GM18951 (cell line): ENCODE measurements around the gene AUTS2.
"Not testable (repeated sequence)": the region's sequence is repeated elsewhere in the genome, so short reads cannot be mapped to it uniquely, and the experiment has no call there.

ENCODE experiments used
- POLR2A ChIP-seq: IDR thresholded peaks from 4 replicates; pipeline ENCODE4 v1.6.1; 2011; ENCODE audit warnings: mild to moderate bottlenecking; ENCODE audit not compliant: insufficient read length, insufficient read depth; ENCODE audit errors: extremely low read depth
- in situ Hi-C: fragments of 300-500 bp; cut with MboI; formaldehyde crosslinking; loops from one replicate; pipeline ENCODE4 v1.12.0; 2022; ENCODE audit warnings: low sequenced_read_pairs, mixed read lengths, inconsistent platforms; ENCODE audit not compliant: unreplicated experiment

Gene AUTS2

DNA sequence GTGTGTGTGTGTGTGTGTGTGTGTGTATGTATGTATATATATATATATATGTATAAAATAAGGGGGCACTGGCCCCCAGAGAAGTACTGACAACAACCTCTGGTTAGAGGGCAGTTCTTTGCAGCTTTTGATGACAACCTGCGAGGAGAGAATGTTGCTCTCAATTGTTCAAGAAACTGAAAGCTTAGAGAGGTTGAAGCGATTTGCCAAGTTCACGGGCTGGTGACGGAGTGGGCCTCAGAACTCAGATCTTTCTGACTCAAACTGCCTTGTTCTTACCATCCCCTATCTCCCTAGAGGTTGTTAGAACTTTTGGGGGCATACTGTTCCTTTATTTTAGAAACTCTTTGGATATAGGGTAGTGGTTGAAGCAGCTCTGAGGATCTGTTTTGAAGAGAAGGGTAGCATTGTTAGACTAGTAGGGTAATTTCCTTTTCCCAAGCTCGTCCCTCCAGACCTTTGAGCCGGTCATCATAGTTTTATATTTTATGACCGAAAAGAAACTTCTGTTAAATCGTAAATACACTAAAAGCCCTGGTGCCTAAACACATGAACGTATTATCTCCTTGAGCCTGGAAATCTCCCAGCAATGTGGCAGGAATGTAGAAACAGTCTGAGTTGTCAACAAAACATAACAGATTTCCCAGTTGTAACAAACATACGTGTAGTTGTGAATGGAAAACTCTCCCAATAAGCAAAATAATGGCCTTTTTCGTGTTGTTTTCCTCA is 992.0 kb downstream of the AUTS2 start:
- TF ChIP-seq POLR2A, result no peak
- in situ Hi-C loops, result no loop called here

DNA sequence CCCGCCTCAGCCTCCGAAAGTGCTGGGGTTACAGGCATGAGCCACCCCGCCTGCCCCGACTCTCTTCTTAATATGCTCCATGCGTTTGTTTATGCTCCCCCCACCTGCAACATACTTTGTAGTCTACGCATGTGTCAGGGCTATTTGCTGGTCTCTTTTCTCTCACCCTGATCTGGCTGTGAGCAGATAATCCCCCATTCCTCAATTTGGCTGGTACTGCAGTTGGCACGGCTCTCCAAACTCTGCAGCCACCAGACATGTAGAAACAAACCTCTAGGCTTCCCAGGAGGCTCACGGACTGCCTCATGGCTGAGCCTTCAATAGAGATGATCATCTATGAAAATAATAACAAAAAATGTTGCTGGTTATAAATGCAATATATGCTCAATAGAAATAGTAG is 993.4 kb downstream of the AUTS2 start:
- in situ Hi-C loops, result no loop called here

DNA sequence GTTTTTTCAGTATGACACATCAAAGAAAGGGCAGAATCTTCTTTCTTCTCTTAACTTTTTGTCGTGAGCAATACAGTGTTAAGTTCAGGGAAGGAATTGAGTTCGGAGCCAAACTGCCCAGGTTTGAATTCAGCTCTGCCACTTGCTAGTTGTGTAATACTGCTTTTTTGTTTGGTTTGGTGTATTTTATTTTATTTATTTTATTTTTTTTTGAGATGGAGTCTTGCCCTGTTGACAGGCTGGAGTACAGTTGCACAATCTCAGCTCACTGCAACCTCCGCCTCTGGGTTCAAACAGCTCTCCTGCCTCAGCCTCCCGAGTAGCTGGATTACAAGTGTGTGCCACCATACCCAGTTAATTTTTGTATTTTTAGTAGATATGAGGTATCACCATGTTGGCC is 993.9 kb downstream of the AUTS2 start:
- no peak for TF ChIP-seq POLR2A
- in situ Hi-C loops, result no loop called here

More for the DNA sequence above, 993.4 kb downstream of the AUTS2 start:
- no peak for TF ChIP-seq POLR2A

DNA sequence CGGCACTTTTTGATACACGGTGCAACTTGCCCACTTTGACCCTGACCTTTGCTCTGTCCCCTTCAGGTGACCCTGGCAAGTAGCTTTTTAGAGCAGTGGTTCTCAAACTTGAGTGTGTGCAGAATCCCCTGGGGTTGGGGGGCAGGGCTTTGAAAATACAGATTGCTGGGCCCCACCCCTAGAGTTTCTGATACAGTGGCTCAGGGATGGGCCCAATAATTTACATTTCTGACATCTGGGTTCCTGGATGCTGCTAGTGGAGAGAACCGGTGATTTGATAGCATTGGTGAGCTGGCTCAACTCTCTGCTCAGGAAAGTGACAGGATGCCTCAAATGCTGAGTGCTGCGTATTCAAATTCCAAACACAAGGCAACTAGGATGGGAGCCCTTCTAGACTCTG is 995.9 kb downstream of the AUTS2 start:
- in situ Hi-C loops, result no loop called here
- no peak for TF ChIP-seq POLR2A

DNA sequence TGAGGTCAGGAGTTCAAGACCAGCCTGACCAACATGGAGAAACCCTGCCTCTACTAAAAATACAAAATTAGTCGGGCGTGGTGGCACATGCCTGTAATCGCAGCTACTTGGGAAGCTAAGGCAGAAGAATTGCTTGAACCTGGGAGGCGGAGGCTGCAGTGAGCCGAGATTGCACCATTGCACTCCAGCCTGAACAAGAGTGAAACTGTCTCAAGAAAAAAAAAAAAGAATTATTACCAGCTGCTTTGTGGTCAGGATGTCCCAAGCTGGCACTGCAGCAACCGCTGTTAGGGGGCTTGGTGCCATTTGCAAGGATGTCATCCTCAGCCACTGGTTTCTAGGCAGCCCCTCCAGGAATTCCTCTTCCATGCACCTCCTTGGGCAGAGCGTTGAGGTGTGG is 996.6 kb downstream of the AUTS2 start:
- in situ Hi-C loops, result not testable (repeated sequence)

DNA sequence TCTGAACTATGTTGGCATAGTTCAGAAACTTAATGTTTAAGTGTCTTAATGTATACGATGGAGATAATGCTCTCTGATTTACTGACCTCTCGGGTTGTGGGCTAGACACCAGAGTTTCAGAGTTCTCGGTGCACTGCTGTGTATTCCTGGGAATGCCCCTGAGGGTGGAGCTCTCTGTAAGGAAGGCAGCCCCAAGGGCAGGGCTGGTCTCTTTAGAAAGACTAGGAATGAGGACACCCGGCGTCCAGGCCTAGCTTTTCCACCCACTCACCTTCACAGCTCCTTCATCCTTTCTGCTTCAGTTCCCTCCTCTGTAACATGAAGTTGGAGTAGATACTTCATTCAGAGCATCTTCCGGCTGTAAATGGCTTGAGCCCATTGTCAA is 997.1 kb downstream of the AUTS2 start:
- in situ Hi-C loops, result no loop called here
- TF ChIP-seq POLR2A, result no peak

DNA sequence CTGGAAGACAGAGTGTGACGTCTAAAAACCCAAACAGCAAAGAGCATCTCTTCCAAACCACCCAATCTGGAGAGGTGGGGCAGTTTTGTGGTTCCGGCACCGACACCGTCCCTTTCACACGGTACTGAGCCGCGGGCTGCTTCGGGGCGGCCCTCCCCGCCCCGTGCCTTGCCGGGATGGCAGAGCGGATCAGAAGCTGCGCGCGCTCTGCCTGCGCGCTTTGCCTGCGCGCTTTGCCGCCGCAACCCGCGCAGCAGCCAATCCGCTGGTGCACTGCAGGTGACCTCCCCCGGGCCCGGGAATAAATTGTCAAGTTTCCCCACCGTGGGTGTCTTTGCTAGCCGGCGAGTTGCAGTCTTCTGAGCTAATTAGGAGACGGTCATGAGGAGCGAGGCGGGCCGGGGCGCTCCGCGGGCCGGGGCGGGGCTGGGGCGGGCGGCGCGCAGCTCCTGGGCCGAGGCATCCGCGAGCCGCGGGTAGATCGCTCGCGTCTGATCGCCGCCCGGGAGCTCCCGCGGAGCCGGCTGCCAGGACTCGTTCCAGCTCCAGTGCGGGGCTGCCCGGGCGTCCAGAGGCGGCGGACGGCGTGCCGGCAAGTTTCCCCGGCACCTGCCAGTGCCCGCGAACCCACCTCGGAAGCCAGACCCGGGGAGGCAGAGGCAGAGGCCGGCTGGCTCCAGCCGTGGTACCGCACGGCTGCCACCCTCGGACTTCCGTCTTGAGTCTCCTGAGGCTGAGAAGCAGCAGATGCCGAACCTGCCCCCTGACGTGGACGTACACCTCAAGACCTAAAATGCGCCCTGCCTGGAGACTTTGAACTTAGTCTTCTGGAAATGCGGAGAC is 997.7 kb downstream of the AUTS2 start:
- in situ Hi-C loops, result no loop called here
- TF ChIP-seq POLR2A, result no peak

DNA sequence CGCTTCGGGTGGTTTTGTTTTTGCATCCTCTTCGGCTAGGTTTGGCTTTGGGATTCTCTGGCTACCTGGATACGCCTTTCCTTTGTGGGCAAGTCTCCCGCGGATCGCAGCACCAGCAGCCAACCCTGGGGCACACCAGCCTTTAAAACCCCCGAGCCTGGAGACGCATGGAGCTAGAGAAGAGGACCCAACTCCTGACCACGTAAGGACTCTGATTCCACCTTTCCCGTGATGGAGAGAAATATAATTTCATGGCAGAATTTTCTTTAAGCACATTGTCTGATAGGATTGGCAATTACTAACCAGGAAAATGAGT is 998.3 kb downstream of the AUTS2 start:
- no peak for TF ChIP-seq POLR2A
- in situ Hi-C loops, result no loop called here

DNA sequence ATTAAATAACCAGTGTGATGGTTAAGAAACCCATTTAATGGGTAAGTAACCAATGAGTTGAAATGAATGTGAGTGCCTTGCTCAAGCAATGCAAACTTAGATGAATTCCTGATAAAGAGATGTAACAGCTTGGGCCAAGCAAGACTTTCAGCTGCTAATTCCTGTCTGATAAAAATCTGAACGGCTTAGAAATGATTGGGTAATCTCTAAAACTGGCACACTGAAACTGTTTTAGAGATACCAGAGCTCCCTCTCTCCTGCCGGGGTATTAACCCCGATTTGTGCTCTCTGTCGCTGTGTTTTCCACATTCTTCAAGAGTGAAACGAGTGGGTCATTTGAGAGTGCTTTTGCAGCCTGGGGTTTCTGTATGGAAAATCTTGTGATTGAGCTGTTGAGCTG is 998.8 kb downstream of the AUTS2 start:
- in situ Hi-C loops, result no loop called here
- no peak for TF ChIP-seq POLR2A

DNA sequence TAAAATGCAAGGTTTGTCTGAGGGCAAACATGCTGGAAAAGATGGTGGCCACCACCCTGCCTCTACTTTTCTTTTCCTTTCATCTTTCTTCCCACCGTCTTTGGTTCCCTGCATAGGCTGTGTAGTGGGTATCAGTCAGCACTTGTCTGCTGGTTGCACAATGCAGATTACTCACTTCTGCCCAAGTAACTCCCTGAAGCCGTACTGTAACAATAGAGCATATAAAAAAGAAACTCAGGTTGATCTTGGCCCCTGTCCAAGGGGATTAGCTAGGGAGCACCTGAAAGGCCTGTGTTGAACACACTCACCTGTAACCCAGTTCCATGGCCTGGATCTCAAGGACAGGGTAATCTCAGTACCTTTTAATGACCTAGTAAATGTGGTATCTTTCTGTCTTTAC is 1000.7 kb downstream of the AUTS2 start:
- in situ Hi-C loops, result no loop called here

DNA sequence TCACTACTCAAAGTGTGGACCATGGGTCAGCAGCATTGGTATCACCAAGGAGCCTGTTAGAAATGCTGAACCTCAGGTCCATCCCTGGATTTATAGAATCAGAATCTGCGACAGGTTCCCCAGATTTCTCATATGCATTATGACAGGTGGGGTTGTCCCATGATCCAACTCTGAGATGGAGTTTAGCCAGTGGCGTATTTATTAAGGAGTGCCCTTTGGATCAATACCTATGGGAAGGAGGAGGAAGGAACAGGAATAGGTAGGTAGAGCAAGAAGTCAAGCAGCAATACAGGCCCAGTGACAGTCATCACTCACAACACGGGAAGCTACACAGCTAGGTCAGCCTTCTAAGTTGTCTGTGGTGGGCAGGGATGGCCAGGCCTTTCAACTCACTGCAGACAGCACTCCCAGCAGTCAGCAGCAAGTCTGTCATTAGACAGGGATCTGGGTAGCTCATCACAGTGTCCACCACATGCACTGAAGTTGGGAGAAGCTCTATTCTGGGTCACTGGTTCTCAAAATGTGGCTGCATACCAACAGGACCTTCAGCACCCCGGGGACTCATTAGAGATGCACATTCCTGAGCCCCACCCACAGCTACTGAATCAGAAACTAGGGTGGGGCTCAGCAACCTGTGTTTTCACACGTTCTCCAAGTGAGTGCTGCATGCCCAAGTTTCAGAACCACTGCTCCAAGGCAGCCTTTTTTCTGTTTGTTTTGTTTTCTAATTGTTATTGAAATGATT is 1001.3 kb downstream of the AUTS2 start:
- in situ Hi-C loops, result no loop called here
- no peak for TF ChIP-seq POLR2A

More for the DNA sequence above, 1000.7 kb downstream of the AUTS2 start:
- TF ChIP-seq POLR2A, result no peak

DNA sequence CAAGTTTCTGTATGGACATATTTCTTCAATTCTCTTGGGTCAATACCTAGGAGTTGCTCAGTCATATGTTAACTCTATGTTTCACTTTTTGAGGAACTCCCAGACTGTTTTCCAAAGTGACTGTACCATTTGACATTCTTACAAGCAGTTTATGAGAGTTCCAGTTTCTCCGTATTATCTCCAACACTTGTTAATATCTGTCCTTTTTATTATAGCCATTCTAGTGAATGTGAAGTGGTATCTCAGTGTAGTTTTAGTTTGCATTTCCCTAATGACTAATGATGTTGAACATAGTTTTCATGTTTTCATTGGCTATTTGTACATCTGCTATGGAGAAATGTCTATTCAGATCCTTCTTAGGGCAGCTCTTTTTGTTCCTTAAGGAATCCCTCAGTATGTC is 1002.7 kb downstream of the AUTS2 start:
- in situ Hi-C loops, result no loop called here
- TF ChIP-seq POLR2A, result no peak

DNA sequence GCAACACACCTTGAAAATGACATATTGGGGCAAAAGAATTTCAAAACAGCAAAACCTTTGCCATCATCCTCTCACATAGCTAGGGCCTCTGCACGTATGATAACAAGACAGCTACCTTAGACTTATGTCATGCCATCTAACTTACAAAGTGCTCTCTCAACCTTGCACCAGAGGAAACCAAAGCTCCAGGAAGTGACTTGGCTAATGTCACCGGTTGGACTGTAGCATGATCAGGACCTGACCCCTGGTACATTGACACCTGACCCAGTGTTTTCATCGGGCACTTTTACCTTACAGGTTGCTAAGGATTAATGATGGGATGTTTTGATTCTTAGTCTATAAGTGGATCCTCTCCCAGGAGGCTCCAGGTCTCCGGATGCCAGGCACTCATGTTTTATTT is 1003.8 kb downstream of the AUTS2 start:
- in situ Hi-C loops, result no loop called here
- no peak for TF ChIP-seq POLR2A

DNA sequence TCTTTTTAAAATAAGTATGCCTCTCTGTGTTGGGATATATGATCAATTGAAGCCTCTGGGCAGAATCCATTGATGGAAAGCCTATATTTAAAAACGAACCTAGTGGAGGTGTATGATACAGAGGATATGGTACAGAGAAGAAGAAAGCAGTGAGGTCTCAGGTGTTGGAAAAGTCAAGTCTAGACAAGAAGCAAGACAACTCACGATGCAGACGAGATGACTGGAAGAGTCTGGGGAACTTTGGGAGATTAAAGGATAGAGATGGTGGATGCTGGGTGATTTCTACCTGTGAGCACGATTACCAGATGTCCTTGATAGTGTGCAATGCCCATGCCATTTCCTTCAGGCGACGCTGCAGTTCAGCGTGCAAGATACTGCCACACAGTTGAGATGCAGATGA is 1009.0 kb downstream of the AUTS2 start:
- in situ Hi-C loops, result no loop called here
- TF ChIP-seq POLR2A, result no peak

DNA sequence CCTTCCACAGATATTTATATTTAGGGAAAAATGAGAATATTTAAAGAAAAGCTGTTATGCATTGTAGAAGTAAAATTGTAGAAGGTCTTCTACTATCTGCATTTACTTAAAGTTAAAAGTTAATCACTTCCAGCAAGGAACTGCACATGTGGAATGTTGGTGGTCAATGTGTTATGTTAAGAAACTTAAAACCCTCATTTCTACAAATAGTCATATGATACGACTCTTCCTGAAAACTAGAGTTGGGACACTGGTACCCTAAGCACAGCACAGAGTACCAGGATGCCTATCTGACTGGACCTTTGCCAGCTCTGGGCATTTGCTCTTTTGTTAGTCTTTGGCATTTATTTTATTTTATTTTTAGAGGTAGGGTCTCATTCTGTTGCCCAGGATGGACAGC is 1009.5 kb downstream of the AUTS2 start:
- no peak for TF ChIP-seq POLR2A
- in situ Hi-C loops, result no loop called here
